ENCODE results near the gene C5. TPM values are rescaled to one million over a fixed set of nuclear protein-coding genes. Genes with fewer than 3 reads are reported as not detected.

The C5 gene
- total and polyA plus RNA-seq, 5 donors from 2014 or later, result 0.31 to 1.5 (median 1.1) TPM; not detected in 1

DNA sequence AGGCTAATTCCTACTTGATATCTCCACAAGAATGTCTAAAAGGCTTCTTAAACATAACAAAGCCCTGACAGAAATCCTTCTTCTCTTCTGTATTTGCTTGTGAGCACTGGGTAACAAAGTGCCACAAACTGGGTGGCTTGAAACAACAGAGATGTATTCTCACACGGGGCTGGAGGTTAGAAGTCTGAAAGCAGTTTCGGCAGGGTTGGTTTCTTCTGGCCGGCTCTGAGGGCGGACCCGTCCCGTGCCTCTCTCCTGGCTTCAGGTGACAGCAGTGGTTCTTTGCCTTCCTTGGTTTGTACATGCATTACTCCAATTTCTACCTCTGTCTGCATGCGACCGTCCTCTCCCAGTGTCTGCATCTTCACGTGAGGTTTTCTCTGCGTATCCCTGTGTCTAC lies 109.5 kb downstream of the C5 start:
- no peak for DNase-seq
- Histone ChIP-seq H3K36me3 (ENCODE audit: control insufficient read depth, insufficient read depth, low read length) (no peaks in the 10 kb centered on the region), H3K9me3 (ENCODE audit: control insufficient read depth in 2 of 2, low read length in 2 of 2) (no peaks in the 10 kb centered on the region), H3K4me1 (ENCODE audit: control insufficient read depth, insufficient read depth, low read length, poor library complexity, severe bottlenecking) (peaks cover 16% of the 10 kb centered on the region), H3K27me3 (ENCODE audit: control insufficient read depth, insufficient read depth, low read length) (no peaks in the 10 kb centered on the region), H3K4me3 (ENCODE audit: low read depth, low read length) (no peak overlapping the region), H3K27ac (ENCODE audit: insufficient read depth, low read length, poor library complexity, severe bottlenecking) (no peak overlapping the region)
- Mint-ChIP-seq H3K27ac (peak overlapping the region in 1 of 3 donors; percentile 34), H3K4me1 (peaks cover 0 to 19% (median 16%) of the 10 kb centered on the region in 4 donors), H3K4me3 (no peak overlapping the region), H3K36me3 (no peaks in the 10 kb centered on the region), H3K27me3 (no peaks in the 10 kb centered on the region), H3K9me3 (no peaks in the 10 kb centered on the region)
- no peak for ATAC-seq (ENCODE audit: low read depth in 2 of 2)

DNA sequence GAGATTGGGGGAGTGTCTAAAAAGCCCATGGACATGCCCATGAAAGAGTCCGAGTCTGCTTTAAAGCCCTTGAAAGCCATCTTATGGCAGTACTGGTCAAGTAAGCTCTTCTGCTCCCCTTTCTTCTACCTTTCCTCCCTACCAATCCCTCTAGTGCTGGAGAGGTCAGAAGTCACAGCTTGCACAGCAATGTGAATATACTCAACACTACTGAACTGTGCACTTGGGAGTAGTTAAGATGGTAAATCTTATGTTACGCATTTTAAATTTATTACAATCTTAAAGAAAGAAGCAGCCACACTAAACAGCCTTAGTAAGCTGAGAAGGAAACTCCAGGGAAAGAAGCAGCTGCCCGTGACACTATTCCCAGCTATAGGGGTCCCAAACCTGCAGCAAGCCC lies 111.2 kb downstream of the C5 start:
- Histone ChIP-seq H3K27me3 (ENCODE audit: control insufficient read depth, insufficient read depth, low read length) (no peaks in the 10 kb centered on the region), H3K4me1 (ENCODE audit: control insufficient read depth, insufficient read depth, low read length, poor library complexity, severe bottlenecking) (peaks cover 34% of the 10 kb centered on the region), H3K27ac (ENCODE audit: insufficient read depth, low read length, poor library complexity, severe bottlenecking) (no peak overlapping the region), H3K4me3 (ENCODE audit: low read depth, low read length) (no peak overlapping the region), H3K36me3 (ENCODE audit: control insufficient read depth, insufficient read depth, low read length) (no peaks in the 10 kb centered on the region), H3K9me3 (ENCODE audit: control insufficient read depth in 2 of 2, low read length in 2 of 2) (no peaks in the 10 kb centered on the region)
- H3K27me3 Mint-ChIP-seq, result no peaks in the 10 kb centered on the region
- no peaks in the 10 kb centered on the region for H3K9me3 Mint-ChIP-seq
- H3K27ac Mint-ChIP-seq, result no peak overlapping the region
- no peaks in the 10 kb centered on the region for H3K36me3 Mint-ChIP-seq
- no peak for DNase-seq
- peaks cover 0 to 34% (median 25%) of the 10 kb centered on the region in 4 donors for H3K4me1 Mint-ChIP-seq
- ATAC-seq (ENCODE audit: low read depth in 2 of 2), result no peak
- no peak overlapping the region for H3K4me3 Mint-ChIP-seq

DNA sequence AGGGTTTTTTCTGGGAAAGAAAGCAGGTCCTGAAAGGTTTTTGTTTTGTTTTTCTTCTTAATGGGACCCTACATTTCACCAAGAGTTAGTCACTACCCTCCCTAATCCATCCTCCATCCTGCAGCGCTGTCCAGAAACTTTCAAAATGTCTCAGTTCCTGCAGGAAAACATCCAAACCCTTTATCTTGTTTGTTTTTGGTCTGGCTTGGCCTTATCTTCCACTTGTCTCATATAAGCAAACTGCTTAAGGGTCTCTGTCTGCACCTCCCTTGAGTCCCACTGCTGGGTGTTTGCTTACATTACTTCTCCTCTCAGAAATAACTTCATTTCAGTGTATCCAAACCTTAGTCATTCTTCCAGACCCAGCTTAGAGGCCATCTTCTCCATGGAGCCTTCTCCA lies 112.5 kb downstream of the C5 start:
- H3K4me1 Mint-ChIP-seq, result peaks cover 5 to 47% (median 36%) of the 10 kb centered on the region in 4 donors
- no peak overlapping the region for H3K4me3 ChIP-seq (ENCODE audit: low read depth, low read length)
- peak overlapping the region; percentile 99 for H3K27ac ChIP-seq (ENCODE audit: insufficient read depth, low read length, poor library complexity, severe bottlenecking)
- no peaks in the 10 kb centered on the region for H3K9me3 Mint-ChIP-seq
- ATAC-seq (ENCODE audit: low read depth in 2 of 2) (no peak), DNase-seq (no peak)
- H3K36me3 ChIP-seq (ENCODE audit: control insufficient read depth, insufficient read depth, low read length), result no peaks in the 10 kb centered on the region
- no peaks in the 10 kb centered on the region for H3K27me3 Mint-ChIP-seq
- H3K9me3 ChIP-seq (ENCODE audit: control insufficient read depth in 2 of 2, low read length in 2 of 2), result no peaks in the 10 kb centered on the region
- no peaks in the 10 kb centered on the region for H3K27me3 ChIP-seq (ENCODE audit: control insufficient read depth, insufficient read depth, low read length)
- peak overlapping the region in 2 of 3 donors; percentile 5 to 81 for H3K27ac Mint-ChIP-seq
- H3K4me1 ChIP-seq (ENCODE audit: control insufficient read depth, insufficient read depth, low read length, poor library complexity, severe bottlenecking), result peaks cover 46% of the 10 kb centered on the region
- peak overlapping the region in 1 of 4 donors; percentile 61 for H3K4me3 Mint-ChIP-seq
- no peaks in the 10 kb centered on the region for H3K36me3 Mint-ChIP-seq

DNA sequence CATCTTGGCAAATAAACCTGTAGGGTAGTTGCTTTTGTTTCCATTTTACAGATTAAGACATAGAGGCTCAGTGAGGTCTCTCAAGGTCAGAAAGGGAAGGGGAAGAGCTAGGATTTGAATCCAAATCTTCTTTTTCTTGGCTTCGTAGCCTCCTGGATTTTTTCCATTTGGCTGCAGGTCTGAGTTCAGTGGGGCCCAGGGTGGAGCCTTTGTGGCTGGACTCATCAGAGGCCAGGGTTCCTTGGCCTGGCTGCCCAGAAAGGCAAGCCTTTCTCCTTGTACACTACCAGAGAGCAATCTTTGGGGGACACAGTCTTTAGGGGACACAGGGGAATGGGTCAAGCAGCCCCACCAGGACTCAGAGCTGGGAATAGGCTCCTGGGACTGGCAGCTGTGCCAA lies 112.9 kb downstream of the C5 start:
- H3K4me1 ChIP-seq (ENCODE audit: control insufficient read depth, insufficient read depth, low read length, poor library complexity, severe bottlenecking), result peaks cover 51% of the 10 kb centered on the region
- no peak overlapping the region for H3K4me3 Mint-ChIP-seq
- no peak for ATAC-seq (ENCODE audit: low read depth in 2 of 2)
- H3K27ac ChIP-seq (ENCODE audit: insufficient read depth, low read length, poor library complexity, severe bottlenecking), result peak overlapping the region; percentile 99
- H3K27me3 Mint-ChIP-seq, result no peaks in the 10 kb centered on the region
- H3K9me3 ChIP-seq (ENCODE audit: control insufficient read depth in 2 of 2, low read length in 2 of 2), result no peaks in the 10 kb centered on the region
- H3K27me3 ChIP-seq (ENCODE audit: control insufficient read depth, insufficient read depth, low read length), result no peaks in the 10 kb centered on the region
- peaks cover 5 to 51% (median 40%) of the 10 kb centered on the region in 4 donors for H3K4me1 Mint-ChIP-seq
- peak overlapping the region; percentile 88 to 99 (median 95) for H3K27ac Mint-ChIP-seq
- DNase-seq, result no peak
- H3K4me3 ChIP-seq (ENCODE audit: low read depth, low read length), result no peak overlapping the region
- H3K36me3 ChIP-seq (ENCODE audit: control insufficient read depth, insufficient read depth, low read length), result no peaks in the 10 kb centered on the region
- no peaks in the 10 kb centered on the region for H3K9me3 Mint-ChIP-seq
- no peaks in the 10 kb centered on the region for H3K36me3 Mint-ChIP-seq

- Mint-ChIP-seq H3K36me3 (no peaks in the 10 kb centered on the region), H3K9me3 (no peaks in the 10 kb centered on the region), H3K4me1 (peaks cover 5 to 55% (median 43%) of the 10 kb centered on the region in 4 donors), H3K4me3 (peak overlapping the region in 3 of 4 donors; percentile 60 to 70 (median 70)), H3K27me3 (no peaks in the 10 kb centered on the region), H3K27ac (peak overlapping the region; percentile 94 to 99 (median 95))
- ATAC-seq (ENCODE audit: low read depth in 2 of 2) (no peak), DNase-seq (no peak)
- H3K27me3 ChIP-seq (ENCODE audit: control insufficient read depth, insufficient read depth, low read length), result no peaks in the 10 kb centered on the region
- no peak overlapping the region for H3K4me3 ChIP-seq (ENCODE audit: low read depth, low read length)
- H3K27ac ChIP-seq (ENCODE audit: insufficient read depth, low read length, poor library complexity, severe bottlenecking), result peak overlapping the region; percentile 99
- peaks cover 55% of the 10 kb centered on the region for H3K4me1 ChIP-seq (ENCODE audit: control insufficient read depth, insufficient read depth, low read length, poor library complexity, severe bottlenecking)
- no peaks in the 10 kb centered on the region for H3K9me3 ChIP-seq (ENCODE audit: control insufficient read depth in 2 of 2, low read length in 2 of 2)
- no peaks in the 10 kb centered on the region for H3K36me3 ChIP-seq (ENCODE audit: control insufficient read depth, insufficient read depth, low read length)
Observed at GRCh38 chr9:120936764-120937122, 113.3 kb downstream of the C5 start.

- H3K9me3 Mint-ChIP-seq, result no peaks in the 10 kb centered on the region
- H3K27me3 ChIP-seq (ENCODE audit: control insufficient read depth, insufficient read depth, low read length), result no peaks in the 10 kb centered on the region
- peaks cover 10 to 61% (median 48%) of the 10 kb centered on the region in 4 donors for H3K4me1 Mint-ChIP-seq
- H3K9me3 ChIP-seq (ENCODE audit: control insufficient read depth in 2 of 2, low read length in 2 of 2), result no peaks in the 10 kb centered on the region
- H3K36me3 ChIP-seq (ENCODE audit: control insufficient read depth, insufficient read depth, low read length), result no peaks in the 10 kb centered on the region
- peak overlapping the region; percentile 99 for H3K27ac ChIP-seq (ENCODE audit: insufficient read depth, low read length, poor library complexity, severe bottlenecking)
- ATAC-seq (ENCODE audit: low read depth in 2 of 2), result peak; percentile 65 to 69
- peak overlapping the region; percentile 60 for H3K4me3 ChIP-seq (ENCODE audit: low read depth, low read length)
- H3K4me1 ChIP-seq (ENCODE audit: control insufficient read depth, insufficient read depth, low read length, poor library complexity, severe bottlenecking), result peaks cover 60% of the 10 kb centered on the region
- H3K27ac Mint-ChIP-seq, result peak overlapping the region; percentile 94 to 99 (median 95)
- DNase-seq, result peak; percentile 76 to 87 (median 81)
- H3K36me3 Mint-ChIP-seq, result no peaks in the 10 kb centered on the region
- H3K4me3 Mint-ChIP-seq, result peak overlapping the region; percentile 32 to 70 (median 65)
- H3K27me3 Mint-ChIP-seq, result no peaks in the 10 kb centered on the region
Observed at GRCh38 chr9:120936011-120936763, 113.9 kb downstream of the C5 start.

- Histone ChIP-seq H3K36me3 (ENCODE audit: control insufficient read depth, insufficient read depth, low read length) (no peaks in the 10 kb centered on the region), H3K9me3 (ENCODE audit: control insufficient read depth in 2 of 2, low read length in 2 of 2) (no peaks in the 10 kb centered on the region), H3K4me1 (ENCODE audit: control insufficient read depth, insufficient read depth, low read length, poor library complexity, severe bottlenecking) (peaks cover 68% of the 10 kb centered on the region), H3K27ac (ENCODE audit: insufficient read depth, low read length, poor library complexity, severe bottlenecking) (peak overlapping the region; percentile 99), H3K27me3 (ENCODE audit: control insufficient read depth, insufficient read depth, low read length) (no peaks in the 10 kb centered on the region), H3K4me3 (ENCODE audit: low read depth, low read length) (peak overlapping the region; percentile 60)
- no peaks in the 10 kb centered on the region for H3K27me3 Mint-ChIP-seq
- peaks cover 10 to 67% (median 53%) of the 10 kb centered on the region in 4 donors for H3K4me1 Mint-ChIP-seq
- ATAC-seq (ENCODE audit: low read depth in 2 of 2) (no peak), DNase-seq (no peak)
- H3K36me3 Mint-ChIP-seq, result no peaks in the 10 kb centered on the region
- H3K27ac Mint-ChIP-seq, result peak overlapping the region; percentile 94 to 99 (median 95)
- no peaks in the 10 kb centered on the region for H3K9me3 Mint-ChIP-seq
- peak overlapping the region; percentile 32 to 70 (median 65) for H3K4me3 Mint-ChIP-seq
Observed at GRCh38 chr9:120935383-120935857, 114.7 kb downstream of the C5 start.
